ENCODE results near the gene TSC22D1. TPM values are rescaled to one million over a fixed set of nuclear protein-coding genes. Genes with fewer than 3 reads are reported as not detected.

Gene TSC22D1
- total RNA-seq, 1 donor from 2014 or later: 225 TPM

Other genes with a start within 250 kb of the TSC22D1 start
- gene SERP2, start 202.5 kb downstream of the TSC22D1 start, total RNA-seq: 9.6 TPM